Panc1 (cell line): Measurements from ENCODE around the gene PRKAG3. TPM values are rescaled to one million over a fixed set of nuclear protein-coding genes. Genes with fewer than 3 reads are reported as not detected.

Experiments
- ATAC-seq: fragments of 200-7000 bp; cut with Tn5 transposase; 2 replicates; pipeline ENCODE4 v1.9.1; 2020; ENCODE audit warnings: mild to moderate bottlenecking, moderate library complexity
- BruUV-seq: library from RNA; stranded (reverse); fragments of 400-500 nt; replicated peaks from 2 replicates; lab custom pipeline; 2021; lab: Mats Ljungman, UMichigan
- CTCF ChIA-PET: fragments of 300-600 bp; sonication (Branson Sonifier 250); formaldehyde crosslinking; loops from one replicate; lab custom pipeline; 2022; ENCODE audit warnings: antibody characterized with exemption; lab: Charles Lee
- POLR2A ChIA-PET: fragments of 300-600 bp; sonication (Branson Sonifier 250); formaldehyde crosslinking; loops from one replicate; lab custom pipeline; 2022; ENCODE audit warnings: antibody characterized with exemption; lab: Charles Lee
- DNase-seq: peaks from one replicate; pipeline ENCODE4 v3.0.0-alpha.2; 2010; ENCODE audit warnings: low read depth, low spot score
- H3K27ac ChIP-seq: 2 replicates; pipeline ENCODE4 v1.5.1; 2011; ENCODE audit warnings: mild to moderate bottlenecking, low read length, inconsistent platforms
- H3K27me3 ChIP-seq: fragments of 200-500 bp; sonication (Bioruptor generic); 2 replicates; pipeline ENCODE4 v1.6.0; 2014; ENCODE audit warnings: low read length, inconsistent platforms; ENCODE audit not compliant: control insufficient read depth, insufficient read depth
- H3K36me3 ChIP-seq: fragments of 200-500 bp; sonication (Bioruptor generic); 2 replicates; pipeline ENCODE4 v1.5.1; 2014; ENCODE audit warnings: inconsistent platforms, mild to moderate bottlenecking, low read length, moderate library complexity; ENCODE audit not compliant: control insufficient read depth, insufficient read depth
- H3K4me1 ChIP-seq: 2 replicates; pipeline ENCODE4 v1.5.1; 2011; ENCODE audit warnings: inconsistent platforms, mild to moderate bottlenecking, low read length, moderate library complexity; ENCODE audit not compliant: control insufficient read depth, insufficient read depth
- H3K4me3 ChIP-seq, 2 experiments: 2 replicates each; pipeline ENCODE4 v1.5.1; 2011 to 2012; ENCODE audit warnings: low read depth in 2 of 2, low read length in 2 of 2, mild to moderate bottlenecking in 2 of 2, inconsistent platforms in 1 of 2, moderate library complexity in 1 of 2
- H3K9me3 ChIP-seq: fragments of 200-500 bp; sonication (Bioruptor generic); 2 replicates; pipeline ENCODE4 v1.5.1; 2014; ENCODE audit warnings: low read depth, mild to moderate bottlenecking, inconsistent platforms, low read length, moderate library complexity; ENCODE audit not compliant: control insufficient read depth, insufficient read depth
- CTCF ChIP-seq: fragments of 450-650 bp; IDR thresholded peaks from 2 replicates; pipeline ENCODE4 v1.5.1; 2017; ENCODE audit warnings: mild to moderate bottlenecking
- POLR2AphosphoS5 ChIP-seq: IDR thresholded peaks from 2 replicates; pipeline ENCODE4 v1.6.1; 2012; ENCODE audit warnings: mild to moderate bottlenecking, low read depth, low read length, moderate library complexity
- REST ChIP-seq, 2 experiments: IDR thresholded peaks; 2 replicates each; pipeline ENCODE4 v1.6.1; 2011 to 2012; ENCODE audit warnings: low read depth in 2 of 2, control low read depth in 1 of 2, low read length in 1 of 2, mild to moderate bottlenecking in 1 of 2, moderate library complexity in 1 of 2; ENCODE audit not compliant: insufficient read depth in 1 of 2
- SIN3A ChIP-seq: IDR thresholded peaks from 2 replicates; pipeline ENCODE4 v1.6.1; 2012; ENCODE audit warnings: low read depth, mild to moderate bottlenecking, low read length, moderate library complexity, borderline replicate concordance; ENCODE audit not compliant: insufficient read depth
- TCF7L2 ChIP-seq: IDR thresholded peaks from 2 replicates; pipeline ENCODE4 v1.6.1; 2011; ENCODE audit warnings: mild to moderate bottlenecking, low read depth, low read length, inconsistent platforms
- in situ Hi-C: cut with HindIII; loops from 2 replicates; pipeline ENCODE4 v1.10.0; 2016; ENCODE audit warnings: low sequenced_read_pairs, low pct_unique_long_range_greater_than_20kb
- intact Hi-C: fragments of 100-400 bp; cut with micrococcal nuclease; formaldehyde crosslinking; loops from one replicate; pipeline ENCODE4 v1.10.0; 2022; ENCODE audit not compliant: unreplicated experiment
- total RNA-seq: library from RNA; stranded (reverse); gene quantifications from one replicate; pipeline ENCODE4 v1.2.1, GENCODE V29; 2021; ENCODE audit not compliant: unreplicated experiment

The PRKAG3 gene
- total RNA-seq, 1 experiment from 2014 or later = not detected

- TF ChIP-seq TCF7L2 (no peak), SIN3A (no peak), REST (IDR thresholded peaks at IDR 0.05; ENCODE audit: insufficient read depth in 1 of 2, low read depth in 2 of 2, low read length in 1 of 2) (no peak), CTCF (no peak), POLR2AphosphoS5 (no peak)
- DNase-seq (no peak), ATAC-seq (no peak)
- no TSS peak for BruUV-seq
- Histone ChIP-seq H3K4me3 (no peak overlapping the region), H3K4me1 (no peaks in the 10 kb centered on the region), H3K27ac (no peak overlapping the region), H3K36me3 (no peaks in the 10 kb centered on the region), H3K27me3 (no peaks in the 10 kb centered on the region), H3K9me3 (no peaks in the 10 kb centered on the region)
- CTCF ChIA-PET = no interaction called here
- intact Hi-C loops = no loop called here
- POLR2A ChIA-PET = interaction anchor here (0.5 kb wide), 1 partner anchor 142 kb away, joined by 8 read pairs; no protein-coding TSS in a partner anchor
- in situ Hi-C loops = no loop called here
Observed at GRCh38 chr2:218812096-218812815, 19.3 kb downstream of the PRKAG3 start.

- CTCF ChIA-PET = no interaction called here
Observed at GRCh38 chr2:218811382-218811781, 20.2 kb downstream of the PRKAG3 start.

More at GRCh38 chr2:218811382-218811781, 20.2 kb downstream of the PRKAG3 start:
- intact Hi-C loops (no loop called here), in situ Hi-C loops (no loop called here)
- Histone ChIP-seq H3K9me3 (no peaks in the 10 kb centered on the region), H3K27me3 (no peaks in the 10 kb centered on the region), H3K36me3 (no peaks in the 10 kb centered on the region), H3K27ac (no peak overlapping the region), H3K4me3 (no peak overlapping the region), H3K4me1 (peaks cover 2% of the 10 kb centered on the region; the same call in 1 of the 2 replicates)
- TF ChIP-seq POLR2AphosphoS5 (no peak), REST (IDR thresholded peaks at IDR 0.05; ENCODE audit: insufficient read depth in 1 of 2, low read depth in 2 of 2, low read length in 1 of 2) (no peak), CTCF (no peak), SIN3A (no peak), TCF7L2 (no peak)
- no peak for DNase-seq
- ATAC-seq = no peak
- POLR2A ChIA-PET = no interaction called here
- BruUV-seq = no TSS peak
